Kidney (tissue), 14 donors: ENCODE measurements around the gene INPP4A. TPM values are rescaled to one million over a fixed set of nuclear protein-coding genes. Genes with fewer than 3 reads are reported as not detected.

Source experiments
- DNase-seq, 5 donors: peaks; one replicate each; pipeline ENCODE4 v3.0.0-alpha.2; 2013 to 2020
- FAIRE-seq: peaks from 2 replicates; lab custom pipeline; 2012; peaks lifted over from hg19 to GRCh38; lab: Jason Lieb, UNC
- H3K27ac ChIP-seq, 2 donors: one replicate each; pipeline ENCODE4 v1.7.0; 2013; ENCODE audit warnings: low read depth in 2 of 2, low read length in 2 of 2, inconsistent platforms in 1 of 2
- H3K27me3 ChIP-seq: one replicate; pipeline ENCODE4 v1.7.1; 2013; ENCODE audit warnings: low read length, inconsistent platforms; ENCODE audit not compliant: control insufficient read depth, insufficient read depth
- H3K36me3 ChIP-seq, 3 donors: one replicate each; pipeline versions ENCODE4 v1.7.0 to v1.7.1; 2013; ENCODE audit warnings: low read length in 3 of 3, control low read depth in 1 of 3, inconsistent platforms in 1 of 3; ENCODE audit not compliant: insufficient read depth in 3 of 3, control insufficient read depth in 2 of 3
- H3K4me1 ChIP-seq, 3 donors: one replicate each; pipeline versions ENCODE4 v1.7.0 to v1.7.1; 2013; ENCODE audit warnings: low read length in 3 of 3, inconsistent platforms in 1 of 3, low read depth in 1 of 3; ENCODE audit not compliant: control insufficient read depth in 2 of 3, insufficient read depth in 2 of 3
- H3K4me3 ChIP-seq, 3 donors: one replicate each; pipeline versions ENCODE4 v1.7.0 to v1.8.1; 2013; ENCODE audit warnings: low read length in 3 of 3, control low read depth in 1 of 3, inconsistent platforms in 1 of 3
- H3K9ac ChIP-seq, 3 donors: one replicate each; pipeline versions ENCODE4 v1.7.0 to v1.7.1; 2013; ENCODE audit warnings: low read length in 3 of 3, control low read depth in 1 of 3, inconsistent platforms in 1 of 3
- H3K9me3 ChIP-seq, 3 donors: one replicate each; pipeline versions ENCODE4 v1.7.0 to v1.7.1; 2013; ENCODE audit warnings: low read length in 3 of 3, control low read depth in 1 of 3, inconsistent platforms in 1 of 3; ENCODE audit not compliant: control insufficient read depth in 2 of 3, insufficient read depth in 1 of 3
- CTCF ChIP-seq: IDR thresholded peaks from 3 replicates; pipeline ENCODE4 v1.5.1; 2012; ENCODE audit warnings: mild to moderate bottlenecking, moderate library complexity, borderline replicate concordance; ENCODE audit not compliant: insufficient read depth; ENCODE audit errors: extremely low read depth
- intact Hi-C: fragments of 100-400 bp; cut with DNase I; formaldehyde crosslinking; loops from one replicate; pipeline ENCODE4 v1.11.1; 2022
- polyA plus RNA-seq: library from polyadenylated mRNA; stranded (reverse); fragments of 350-450 nt; fragmentation: Illumina TruSeq; extraction: RNeasy Lipid Tissue Mini Kit (QIAGEN cat#74804); gene quantifications from one replicate; pipeline ENCODE4 v1.2.3, GENCODE V29; 2014; ENCODE audit warnings: low read depth, low replicate concordance; ENCODE audit not compliant: insufficient read depth
- total RNA-seq: library from RNA; stranded (reverse); fragmentation: NEBNext Ultra II Directional; extraction: Animal tissue kit (Norgen Biotek cat#: 25700); gene quantifications from one replicate; pipeline ENCODE4 v1.2.1, GENCODE V29; 2021
- donor health status: control.
- donor health status: control.
- donor health status: control.
- donor health status: control.
- donor health status: control.
- donor health status: DM: yes; HTN: yes; CAD: no.
- donor health status: Normal renal cell carcinoma (clear cell type).

Gene INPP4A
- total and polyA plus RNA-seq, 2 donors from 2014 or later: 4.1 to 27.9 TPM

GRCh38 chr2:98473995-98474780, 29.5 kb downstream of the INPP4A start:
- Histone ChIP-seq H3K27me3 (no peaks in the 10 kb centered on the region), H3K9ac (no peak overlapping the region), H3K4me1 (peaks cover 0 to 12% (median 12%) of the 10 kb centered on the region in 3 donors), H3K27ac (no peak overlapping the region), H3K36me3 (no peaks in the 10 kb centered on the region), H3K9me3 (no peaks in the 10 kb centered on the region), H3K4me3 (no peak overlapping the region)
- intact Hi-C loops: no loop called here
- no peak for FAIRE-seq
- no peak for TF ChIP-seq CTCF
- DNase-seq: peak in 1 of 5 donors; percentile 37

GRCh38 chr2:98474979-98475632, 30.4 kb downstream of the INPP4A start:
- H3K9me3 ChIP-seq: no peaks in the 10 kb centered on the region
- H3K4me1 ChIP-seq: peaks cover 0 to 20% (median 17%) of the 10 kb centered on the region in 3 donors
- FAIRE-seq (no peak), DNase-seq (no peak)
- H3K4me3 ChIP-seq: no peak overlapping the region
- intact Hi-C loops: no loop called here
- no peaks in the 10 kb centered on the region for H3K36me3 ChIP-seq
- H3K27me3 ChIP-seq: no peaks in the 10 kb centered on the region
- H3K9ac ChIP-seq: no peak overlapping the region
- H3K27ac ChIP-seq: no peak overlapping the region
- no peak for TF ChIP-seq CTCF

- peaks cover 0 to 20% (median 17%) of the 10 kb centered on the region in 3 donors for H3K4me1 ChIP-seq
- intact Hi-C loops: no loop called here
- no peak for DNase-seq
Observed at GRCh38 chr2:98476192-98476868, 31.7 kb downstream of the INPP4A start.

More at GRCh38 chr2:98476192-98476868, 31.7 kb downstream of the INPP4A start:
- H3K9ac ChIP-seq: no peak overlapping the region
- no peaks in the 10 kb centered on the region for H3K9me3 ChIP-seq
- H3K27me3 ChIP-seq: no peaks in the 10 kb centered on the region
- FAIRE-seq: no peak
- no peak overlapping the region for H3K4me3 ChIP-seq
- no peak overlapping the region for H3K27ac ChIP-seq
- no peak for TF ChIP-seq CTCF
- no peaks in the 10 kb centered on the region for H3K36me3 ChIP-seq
